SIG-M5 (cell line): ENCODE data around the gene MED8.

Experiments
- DNase-seq: peaks from one replicate; lab custom pipeline; 2025; lab: John Stamatoyannopoulos, UW

The MED8 gene

GRCh38 chr1:43358746-43359693 is 30.6 kb downstream of the MED8 start, which contains the start of gene CDC20:
Gene CDC20 (plus strand): TSS chr1:43358981. CDS start chr1:43359216, 235 bp downstream.
- DNase-seq: peak; percentile 82

- no peak for DNase-seq
Observed at GRCh38 chr1:43358121-43358745, 31.4 kb downstream of the MED8 start.

GRCh38 chr1:43357251-43357650 is 32.3 kb downstream of the MED8 start:
- no peak for DNase-seq

GRCh38 chr1:43354936-43355335 is 34.7 kb downstream of the MED8 start:
- no peak for DNase-seq

DNA sequence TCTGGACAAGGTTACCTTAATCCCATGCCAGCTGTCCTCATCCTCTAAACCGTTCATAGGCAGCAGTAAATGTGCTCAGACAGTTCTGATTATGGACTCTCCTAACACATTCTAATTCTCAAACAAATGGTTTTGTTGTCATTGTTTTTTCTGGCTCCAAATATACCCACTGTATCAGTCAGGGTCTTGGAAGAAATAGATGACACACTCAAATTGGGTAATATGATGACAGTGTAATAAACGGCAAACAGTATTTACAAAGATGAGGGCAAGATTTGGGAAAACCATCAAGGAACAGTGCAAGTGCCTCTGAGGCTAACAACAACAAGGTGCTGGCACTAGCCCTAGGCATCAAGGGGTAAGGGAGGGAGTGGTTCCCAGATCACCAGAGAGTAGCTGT is 35.1 kb downstream of the MED8 start:
- DNase-seq: no peak

DNA sequence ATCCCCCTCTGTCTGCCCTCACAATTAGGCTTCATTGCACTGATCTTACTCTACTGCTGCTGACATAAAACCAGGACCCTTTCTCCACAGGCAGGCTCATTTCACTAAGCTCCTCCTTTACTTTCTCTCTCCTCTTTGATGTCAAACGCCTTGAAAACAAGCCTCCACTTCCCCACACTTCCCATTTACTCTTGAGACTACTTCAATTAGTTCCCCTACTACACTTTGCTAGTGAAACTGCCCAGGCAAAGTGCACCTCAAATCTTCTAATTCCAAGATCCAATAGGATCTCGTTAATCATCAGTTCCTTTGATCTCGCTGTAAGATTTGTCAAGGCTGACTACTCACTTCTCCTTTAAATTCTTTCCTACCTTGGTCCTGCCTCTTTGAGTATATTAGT is 36.7 kb downstream of the MED8 start:
- no peak for DNase-seq

DNA sequence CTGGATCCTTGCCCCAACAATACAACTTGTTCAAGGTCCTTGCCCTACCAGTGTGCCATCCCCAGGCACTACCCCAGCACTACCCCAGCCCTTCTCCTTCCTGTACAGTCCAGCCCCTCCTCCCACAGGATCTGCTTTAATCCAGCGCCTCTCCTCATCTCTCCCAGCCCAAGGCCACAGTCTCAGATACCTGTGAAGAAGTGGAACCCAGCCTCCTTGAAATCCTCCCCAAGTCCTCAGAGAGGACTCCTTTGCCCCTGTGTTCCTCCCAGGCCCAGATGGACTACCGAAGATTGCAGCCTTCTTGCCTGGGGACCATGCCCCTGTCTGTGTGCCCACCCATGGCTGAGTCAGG is 37.3 kb downstream of the MED8 start:
- no peak for DNase-seq

DNA sequence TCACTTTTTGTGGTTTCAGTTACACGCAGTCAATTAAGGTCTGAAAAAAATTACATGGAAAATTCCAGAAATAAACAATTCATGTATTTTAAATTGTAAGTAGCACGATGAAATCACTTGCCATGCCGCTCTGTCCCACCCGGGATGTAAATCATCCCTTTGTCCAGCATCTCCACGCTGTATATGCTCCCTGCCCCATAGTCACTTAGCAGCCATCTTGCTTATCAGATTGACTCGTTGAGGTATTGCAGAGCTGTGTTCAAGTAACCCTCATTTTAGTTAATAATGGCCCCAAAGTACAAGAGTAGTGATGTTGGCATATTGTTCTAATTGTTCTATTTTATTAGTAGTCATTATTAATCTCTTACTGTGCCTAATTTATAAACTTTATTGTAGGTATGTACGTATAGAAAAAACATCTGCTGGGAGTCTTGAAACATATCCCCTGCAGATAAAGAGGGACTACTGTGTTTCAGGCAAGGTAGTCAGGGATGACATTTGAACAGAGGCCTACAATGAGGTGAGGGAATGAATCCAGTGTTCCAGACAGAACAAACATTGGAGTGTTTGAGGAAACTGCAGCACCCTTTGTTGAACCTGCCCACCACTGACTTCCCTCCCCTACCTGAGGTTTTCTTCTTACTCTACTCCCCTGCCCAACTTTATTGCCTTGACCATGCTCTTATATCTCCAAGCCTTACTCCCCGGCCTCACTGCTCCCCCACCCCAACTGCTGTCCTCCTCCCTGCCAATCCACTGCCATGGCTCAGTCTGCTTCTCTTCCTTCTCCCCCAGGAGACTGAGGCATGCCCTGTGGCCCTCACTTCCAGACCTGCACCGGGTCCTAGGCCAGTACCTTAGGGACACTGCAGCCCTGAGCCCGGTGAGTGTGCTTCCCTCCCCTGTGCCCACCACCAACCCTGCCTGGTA is 37.9 kb downstream of the MED8 start:
- no peak for DNase-seq

- DNase-seq: no peak
Observed at GRCh38 chr1:43350976-43351375, 38.6 kb downstream of the MED8 start.

DNA sequence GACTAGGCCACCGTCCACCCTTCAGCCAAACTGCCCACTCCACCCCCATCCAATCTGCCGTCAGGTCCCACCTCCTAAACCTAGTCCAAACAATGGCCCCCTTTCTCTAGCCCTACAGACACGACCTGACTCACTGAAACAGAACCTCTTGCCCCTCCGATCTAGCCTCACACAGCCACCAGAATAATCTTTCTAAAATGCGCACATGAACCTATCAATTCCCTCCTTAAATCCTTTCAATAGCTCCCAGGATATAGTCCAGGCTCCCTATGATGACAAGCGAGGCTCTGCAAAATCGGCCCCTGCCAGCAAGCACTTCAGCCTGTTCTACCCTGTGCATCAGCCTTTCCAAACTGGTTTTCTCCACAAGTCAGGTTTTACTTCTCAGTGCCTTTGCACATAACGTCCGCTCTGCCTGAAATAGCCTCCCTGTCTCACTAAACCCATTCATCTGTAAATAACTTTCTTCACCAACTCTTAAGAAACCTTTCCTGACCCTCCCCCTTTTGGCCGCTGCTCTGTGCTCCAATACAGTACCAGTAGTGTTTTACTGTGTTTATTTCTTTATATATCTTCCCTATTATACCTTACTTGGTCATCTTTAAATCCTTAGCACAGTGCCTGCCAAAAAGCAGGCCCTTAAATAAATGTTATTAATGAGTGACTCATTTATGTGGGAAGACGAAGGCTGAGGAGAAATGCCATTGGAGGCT is 39.9 kb downstream of the MED8 start:
- no peak for DNase-seq

DNA sequence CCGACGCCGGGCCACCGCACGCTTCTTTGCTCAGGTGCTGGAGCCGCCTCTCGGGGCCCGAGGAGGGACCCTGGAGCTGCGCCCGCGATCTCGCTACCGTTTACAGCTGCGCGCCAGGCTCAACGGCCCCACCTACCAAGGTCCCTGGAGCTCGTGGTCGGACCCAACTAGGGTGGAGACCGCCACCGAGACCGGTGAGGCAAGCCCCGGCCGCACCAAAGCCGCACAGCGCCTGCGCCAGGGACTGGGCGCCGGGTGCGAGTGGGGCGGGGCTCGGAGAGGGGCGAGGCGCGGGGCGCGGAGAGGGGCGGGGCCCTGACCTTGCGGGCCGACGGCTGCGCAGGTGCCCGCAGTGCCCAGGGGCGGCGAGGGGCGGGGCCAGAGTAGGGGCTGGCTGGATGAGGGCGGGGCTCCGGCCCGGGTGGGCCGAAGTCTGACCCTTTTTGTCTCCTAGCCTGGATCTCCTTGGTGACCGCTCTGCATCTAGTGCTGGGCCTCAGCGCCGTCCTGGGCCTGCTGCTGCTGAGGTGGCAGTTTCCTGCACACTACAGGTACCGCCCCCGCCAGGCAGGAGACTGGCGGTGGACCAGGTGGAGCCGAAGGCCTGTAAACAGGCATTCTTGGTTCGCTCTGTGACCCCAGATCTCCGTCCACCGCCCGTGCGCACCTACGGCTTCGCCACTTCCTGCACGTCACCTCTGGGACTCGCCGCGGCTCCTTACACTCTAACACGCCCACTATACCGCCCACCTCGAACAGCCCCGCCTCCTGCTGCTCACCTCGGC is 40.6 kb downstream of the MED8 start:
- no peak for DNase-seq

DNA sequence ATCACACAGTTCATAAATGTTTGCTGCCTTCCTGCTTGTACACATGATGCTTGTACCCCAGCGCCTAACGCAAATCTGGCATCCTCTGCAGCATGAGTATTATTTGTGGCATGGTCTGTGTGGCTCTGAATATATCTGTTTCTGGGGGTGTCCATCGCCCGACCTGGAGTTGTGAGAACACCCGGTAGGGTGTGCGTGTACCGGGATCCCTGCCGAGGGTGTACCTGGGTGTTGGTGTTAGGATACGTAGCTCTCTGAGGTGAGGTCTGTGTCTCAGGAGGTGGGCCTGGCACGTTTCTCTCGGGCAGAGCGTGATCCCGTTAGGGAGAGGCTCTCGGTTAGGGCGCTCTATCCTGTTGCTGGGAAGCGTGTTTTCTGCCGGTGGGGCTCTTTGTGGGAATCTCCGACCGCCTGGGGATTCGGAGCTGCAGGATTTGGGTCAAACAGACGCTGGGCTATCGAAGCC is 41.2 kb downstream of the MED8 start:
- DNase-seq: no peak

- no peak for DNase-seq
Observed at GRCh38 chr1:43346636-43347035, 43.0 kb downstream of the MED8 start.

DNA sequence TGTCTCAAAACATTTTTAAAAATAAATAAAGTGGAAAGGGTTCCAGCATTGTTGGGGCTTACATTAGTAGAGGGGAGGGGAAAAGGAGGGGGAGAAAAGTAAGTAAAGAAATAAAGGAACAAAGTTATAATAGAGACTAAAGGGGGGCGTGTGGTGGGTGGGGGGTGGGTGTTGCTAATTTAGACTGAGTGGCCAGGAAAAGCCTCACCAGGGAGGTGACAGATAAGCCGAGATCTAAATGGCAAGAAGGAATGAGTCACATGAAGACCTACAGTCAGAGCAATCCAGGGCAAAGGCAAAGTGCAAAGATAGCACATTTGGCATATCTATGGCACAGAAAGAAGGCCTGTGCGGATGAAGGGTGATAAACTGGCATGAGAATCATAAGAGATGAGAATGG is 44.5 kb downstream of the MED8 start:
- DNase-seq: no peak

GRCh38 chr1:43344267-43344850 is 45.2 kb downstream of the MED8 start:
- DNase-seq: no peak

GRCh38 chr1:43340559-43340958 is 49.0 kb downstream of the MED8 start:
- DNase-seq: no peak

DNA sequence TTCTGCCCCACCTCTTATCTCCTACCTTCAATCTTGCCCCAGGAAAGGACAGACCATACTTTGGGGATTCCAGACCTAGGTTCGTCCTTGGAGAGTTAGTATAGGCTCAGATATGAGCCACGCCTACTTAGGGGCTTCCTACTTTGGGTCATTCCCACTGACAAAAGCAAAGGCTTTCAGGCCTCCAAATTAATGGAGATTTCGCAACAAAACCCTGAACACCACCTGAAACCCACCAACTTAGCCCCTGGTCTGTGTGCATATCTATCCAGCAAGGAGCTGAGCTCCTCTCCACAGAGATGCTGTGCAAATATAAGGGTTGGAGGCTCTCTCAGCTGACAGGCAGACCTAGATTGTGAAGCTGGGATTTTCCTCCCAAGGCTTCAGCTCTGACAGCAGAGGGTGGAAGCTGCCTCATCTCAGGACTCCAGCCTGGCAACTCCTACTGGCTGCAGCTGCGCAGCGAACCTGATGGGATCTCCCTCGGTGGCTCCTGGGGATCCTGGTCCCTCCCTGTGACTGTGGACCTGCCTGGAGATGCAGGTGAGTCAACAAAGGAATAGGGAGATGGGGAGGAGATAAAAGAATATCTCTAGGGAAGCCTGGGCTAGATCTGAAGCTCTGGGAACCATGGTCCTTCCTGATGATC is 49.9 kb downstream of the MED8 start:
- DNase-seq: no peak

DNA sequence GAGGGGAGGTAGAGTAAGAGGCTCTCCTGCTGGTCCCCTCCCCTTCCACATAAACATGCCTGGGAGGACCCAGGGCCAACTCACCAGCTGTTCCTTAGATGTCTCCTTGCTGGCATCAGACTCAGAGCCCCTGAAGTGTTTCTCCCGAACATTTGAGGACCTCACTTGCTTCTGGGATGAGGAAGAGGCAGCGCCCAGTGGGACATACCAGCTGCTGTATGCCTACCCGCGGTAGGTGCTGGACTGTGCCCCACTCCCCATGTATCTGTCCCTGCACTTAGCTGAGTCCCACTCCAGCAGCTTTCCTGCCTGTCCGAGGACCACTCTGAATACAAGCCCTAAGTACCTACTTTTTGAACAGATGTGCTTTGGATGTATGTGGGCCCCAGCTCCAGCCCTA is 51.6 kb downstream of the MED8 start:
- no peak for DNase-seq

- DNase-seq: no peak
Observed at GRCh38 chr1:43337588-43337987, 52.0 kb downstream of the MED8 start, which contains the start of gene MPL. Gene MPL (plus strand): TSS chr1:43337818. CDS start chr1:43337849, 31 bp downstream.
